ENCODE results near the gene EIF3F. TPM values are rescaled to one million over a fixed set of nuclear protein-coding genes. Genes with fewer than 3 reads are reported as not detected.

Gene EIF3F
- total and polyA plus RNA-seq, 2 donors (not counting 3 experiments of a cell fraction or from before 2014, with no cell fraction given): 411 to 436 TPM

DNA sequence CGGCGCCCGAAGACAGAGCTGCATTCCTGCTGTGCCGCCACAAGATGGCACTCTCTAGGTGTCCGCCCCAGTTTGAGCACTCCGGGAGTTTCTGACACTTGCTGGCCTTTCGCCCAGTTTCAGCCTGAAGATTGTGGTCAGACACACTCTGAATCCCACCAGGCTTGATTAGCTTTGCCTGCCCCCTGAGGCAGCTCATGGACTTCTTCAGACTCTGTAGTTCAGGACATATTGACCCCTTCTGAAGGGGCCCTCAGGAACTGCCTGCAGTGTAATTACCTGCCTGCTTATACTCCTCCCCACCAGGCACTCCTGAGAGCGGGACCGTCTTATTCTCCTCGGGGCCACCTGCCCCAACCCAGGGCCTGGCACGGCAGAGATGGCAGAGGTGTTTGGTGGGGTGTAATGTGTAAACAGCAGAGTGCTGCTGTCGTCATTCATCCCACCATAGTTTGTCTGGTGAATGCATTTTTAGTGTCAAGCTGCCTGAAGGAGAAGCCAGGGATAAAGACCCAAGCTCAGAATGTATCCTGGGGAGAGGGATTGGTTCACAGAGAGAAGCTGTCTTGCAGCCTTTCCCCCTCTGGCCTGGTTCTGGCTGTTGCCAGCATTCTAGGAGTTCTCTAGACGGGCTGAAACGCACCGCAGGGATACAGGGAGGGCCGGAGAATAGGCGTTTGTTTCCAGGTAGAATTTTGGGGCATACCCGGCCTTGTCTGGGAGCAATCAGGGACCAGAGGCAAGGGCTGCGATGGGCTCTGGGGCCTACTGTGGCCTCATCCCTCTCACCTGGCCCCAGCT, 46.4 kb downstream of the EIF3F start:
- no peaks in the 10 kb centered on the region for H3K36me3 ChIP-seq (ENCODE audit: control insufficient read depth in 2 of 2, extremely low read depth in 1 of 2, insufficient read depth in 2 of 2, low read length in 2 of 2)
- H3K9me3 ChIP-seq (replicated peaks; ENCODE audit: control insufficient read depth, insufficient read depth, low read length): no peaks in the 10 kb centered on the region
- CTCF ChIA-PET: interaction anchor here (0.9 to 12.3 kb wide), 31 partner anchors 8 to 935 kb away, joined by 3 to 528 read pairs (median 5); partner anchors contain the start of gene TUB

More for the DNA sequence above, 46.4 kb downstream of the EIF3F start:
- H3K9me1 ChIP-seq (replicated peaks; ENCODE audit: control insufficient read depth, extremely low read depth, insufficient read depth, low read length): no peaks in the 10 kb centered on the region
- POLR2A ChIA-PET: no interaction called here
- H3K9ac ChIP-seq (replicated peaks; ENCODE audit: extremely low read depth, insufficient read depth, low read length): no peak overlapping the region
- FAIRE-seq: peak; percentile 92
- no peaks in the 10 kb centered on the region for H3K27me3 ChIP-seq (ENCODE audit: control insufficient read depth in 2 of 2, insufficient read depth in 2 of 2, low read length in 2 of 2)
- intact Hi-C loops (cut with micrococcal nuclease) (loop anchor here (1.0 kb wide), 4 partner anchors 27 to 66 kb away; no protein-coding TSS in a partner anchor), dilution Hi-C loops (cut with MboI; ENCODE audit: extremely low pct_ligation_motif_present, low sequenced_read_pairs) (no loop called here)
- peak; percentile 63 for DNase-seq (ENCODE audit: low read depth, low spot score)
- H3K4me2 ChIP-seq (ENCODE audit: insufficient read depth, low read length): no peak overlapping the region
- no peak overlapping the region for H3K4me3 ChIP-seq (replicated peaks in 1 of 3; ENCODE audit: insufficient read depth in 1 of 3, low read depth in 1 of 3, low read length in 3 of 3)
- H2AFZ ChIP-seq (ENCODE audit: low read depth, low read length): no peak overlapping the region
- H3K4me1 ChIP-seq (ENCODE audit: control insufficient read depth, extremely low read depth, insufficient read depth, low read length): no peaks in the 10 kb centered on the region
- H3K27ac ChIP-seq (ENCODE audit: insufficient read depth, low read depth, low read length): no peak overlapping the region
- TF ChIP-seq, protein P1, sequence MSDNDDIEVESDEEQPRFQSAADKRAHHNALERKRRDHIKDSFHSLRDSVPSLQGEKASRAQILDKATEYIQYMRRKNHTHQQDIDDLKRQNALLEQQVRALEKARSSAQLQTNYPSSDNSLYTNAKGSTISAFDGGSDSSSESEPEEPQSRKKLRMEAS (IDR thresholded peaks at IDR 0.05; ENCODE audit: insufficient read depth, insufficient read length): no peak
- no peak for TF ChIP-seq JUN (IDR thresholded peaks at IDR 0.05; ENCODE audit: borderline replicate concordance, insufficient read depth, insufficient read length, low read depth)
- TF ChIP-seq FOS (IDR thresholded peaks at IDR 0.05; ENCODE audit: borderline replicate concordance, insufficient read depth, low read length): no peak
- no peak for TF ChIP-seq EZH2 (IDR thresholded peaks at IDR 0.05; ENCODE audit: borderline replicate concordance, low read depth, low read length, severe bottlenecking)
- TF ChIP-seq, protein P2, sequence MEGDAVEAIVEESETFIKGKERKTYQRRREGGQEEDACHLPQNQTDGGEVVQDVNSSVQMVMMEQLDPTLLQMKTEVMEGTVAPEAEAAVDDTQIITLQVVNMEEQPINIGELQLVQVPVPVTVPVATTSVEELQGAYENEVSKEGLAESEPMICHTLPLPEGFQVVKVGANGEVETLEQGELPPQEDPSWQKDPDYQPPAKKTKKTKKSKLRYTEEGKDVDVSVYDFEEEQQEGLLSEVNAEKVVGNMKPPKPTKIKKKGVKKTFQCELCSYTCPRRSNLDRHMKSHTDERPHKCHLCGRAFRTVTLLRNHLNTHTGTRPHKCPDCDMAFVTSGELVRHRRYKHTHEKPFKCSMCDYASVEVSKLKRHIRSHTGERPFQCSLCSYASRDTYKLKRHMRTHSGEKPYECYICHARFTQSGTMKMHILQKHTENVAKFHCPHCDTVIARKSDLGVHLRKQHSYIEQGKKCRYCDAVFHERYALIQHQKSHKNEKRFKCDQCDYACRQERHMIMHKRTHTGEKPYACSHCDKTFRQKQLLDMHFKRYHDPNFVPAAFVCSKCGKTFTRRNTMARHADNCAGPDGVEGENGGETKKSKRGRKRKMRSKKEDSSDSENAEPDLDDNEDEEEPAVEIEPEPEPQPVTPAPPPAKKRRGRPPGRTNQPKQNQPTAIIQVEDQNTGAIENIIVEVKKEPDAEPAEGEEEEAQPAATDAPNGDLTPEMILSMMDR (IDR thresholded peaks at IDR 0.05; ENCODE audit: extremely low read depth in 1 of 2, insufficient read depth in 1 of 2, low read depth in 1 of 2, low read length in 2 of 2): peak; percentile 83 to 92
- TF ChIP-seq GATA2 (IDR thresholded peaks at IDR 0.05; ENCODE audit: insufficient read depth, insufficient read length, low read depth, low read length): no peak
- TF ChIP-seq POLR2A (IDR thresholded peaks at IDR 0.05; ENCODE audit: low read depth, low read length): no peak
- no peak for TF ChIP-seq MYC (IDR thresholded peaks at IDR 0.05; ENCODE audit: low read depth, low read length)
- no TSS peak for BruUV-seq (replicated peaks)
- no peaks in the 10 kb centered on the region for H4K20me1 ChIP-seq (replicated peaks; ENCODE audit: control insufficient read depth, extremely low read depth, insufficient read depth, low read length)
- no peaks in the 10 kb centered on the region for H3K79me2 ChIP-seq (ENCODE audit: control insufficient read depth, insufficient read depth, low read length)
